ENCODE data around the gene PACRG. TPM values are rescaled to one million over a fixed set of nuclear protein-coding genes. Genes with fewer than 3 reads are reported as not detected.

PACRG gene
- total and polyA plus RNA-seq, 8 donors, result 1.5 to 6.8 (median 4.6) TPM

DNA sequence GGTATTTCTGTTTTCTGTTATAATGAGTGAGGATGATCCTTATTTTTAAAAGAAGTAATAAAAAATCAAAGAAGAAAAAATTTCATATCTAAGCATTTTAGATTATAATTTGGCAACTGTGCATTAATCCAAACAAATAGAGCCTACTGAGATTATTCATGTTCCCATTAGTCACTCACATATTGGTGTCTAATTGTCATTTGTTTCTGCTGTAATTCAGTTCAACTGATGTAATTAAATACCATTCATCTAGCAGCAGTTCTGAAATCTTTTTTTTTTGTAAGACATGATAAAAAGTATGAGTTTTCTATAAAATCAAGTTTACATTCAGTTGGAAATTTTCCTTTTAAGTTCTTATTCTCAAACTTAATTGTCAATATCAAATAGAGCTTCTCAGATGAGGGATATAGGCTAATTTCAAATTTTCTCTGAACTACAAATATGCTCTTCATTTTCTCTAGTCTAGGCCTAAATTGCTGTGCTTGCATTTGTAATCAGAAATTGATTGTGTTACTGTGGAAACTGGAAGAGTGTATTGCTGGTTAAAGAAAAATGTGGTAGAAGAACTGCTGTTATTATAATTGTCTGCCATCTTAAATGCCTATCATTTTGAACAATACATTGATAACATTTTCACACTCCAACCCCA lies 23.6 kb downstream of the PACRG start:
- Histone ChIP-seq H3K27me3 (no peaks in the 10 kb centered on the region), H3K36me3 (no peaks in the 10 kb centered on the region), H3K27ac (no peak overlapping the region), H3K9me3 (no peaks in the 10 kb centered on the region), H3K4me3 (no peak overlapping the region), H3K4me1 (no peaks in the 10 kb centered on the region)
- no peak for ATAC-seq
- TF ChIP-seq, protein P1, sequence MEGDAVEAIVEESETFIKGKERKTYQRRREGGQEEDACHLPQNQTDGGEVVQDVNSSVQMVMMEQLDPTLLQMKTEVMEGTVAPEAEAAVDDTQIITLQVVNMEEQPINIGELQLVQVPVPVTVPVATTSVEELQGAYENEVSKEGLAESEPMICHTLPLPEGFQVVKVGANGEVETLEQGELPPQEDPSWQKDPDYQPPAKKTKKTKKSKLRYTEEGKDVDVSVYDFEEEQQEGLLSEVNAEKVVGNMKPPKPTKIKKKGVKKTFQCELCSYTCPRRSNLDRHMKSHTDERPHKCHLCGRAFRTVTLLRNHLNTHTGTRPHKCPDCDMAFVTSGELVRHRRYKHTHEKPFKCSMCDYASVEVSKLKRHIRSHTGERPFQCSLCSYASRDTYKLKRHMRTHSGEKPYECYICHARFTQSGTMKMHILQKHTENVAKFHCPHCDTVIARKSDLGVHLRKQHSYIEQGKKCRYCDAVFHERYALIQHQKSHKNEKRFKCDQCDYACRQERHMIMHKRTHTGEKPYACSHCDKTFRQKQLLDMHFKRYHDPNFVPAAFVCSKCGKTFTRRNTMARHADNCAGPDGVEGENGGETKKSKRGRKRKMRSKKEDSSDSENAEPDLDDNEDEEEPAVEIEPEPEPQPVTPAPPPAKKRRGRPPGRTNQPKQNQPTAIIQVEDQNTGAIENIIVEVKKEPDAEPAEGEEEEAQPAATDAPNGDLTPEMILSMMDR (IDR thresholded peaks at IDR 0.05), result no peak
- intact Hi-C loops (cut with DNase I), result no loop called here
- DNase-seq, result no peak

DNA sequence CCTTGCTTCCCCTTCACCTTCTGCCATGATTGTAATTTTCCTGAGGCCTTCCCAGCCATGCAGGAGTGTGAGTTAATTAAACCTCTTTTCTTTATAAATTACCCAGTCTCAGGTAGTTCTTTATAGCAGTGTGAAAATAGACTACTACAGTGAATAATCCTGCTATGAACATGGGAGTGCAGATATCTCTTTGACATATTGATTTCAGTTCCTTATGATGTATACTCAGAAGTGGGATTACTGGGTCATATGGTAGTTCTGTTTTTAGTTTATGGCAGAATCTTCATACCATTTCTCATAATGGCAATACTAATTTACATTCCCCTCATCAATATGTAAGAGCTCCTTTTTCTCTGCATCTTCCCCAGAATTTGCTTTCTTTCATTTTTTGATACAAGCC lies 26.0 kb downstream of the PACRG start:
- H3K9me3 ChIP-seq, result no peaks in the 10 kb centered on the region
- intact Hi-C loops (cut with DNase I), result no loop called here
- no peaks in the 10 kb centered on the region for H3K36me3 ChIP-seq
- H3K27me3 ChIP-seq, result no peaks in the 10 kb centered on the region
- TF ChIP-seq, protein P1 (IDR thresholded peaks at IDR 0.05), result no peak
- H3K27ac ChIP-seq, result no peak overlapping the region
- no peak for ATAC-seq
- no peak for DNase-seq
- H3K4me3 ChIP-seq, result no peak overlapping the region
- no peaks in the 10 kb centered on the region for H3K4me1 ChIP-seq

DNA sequence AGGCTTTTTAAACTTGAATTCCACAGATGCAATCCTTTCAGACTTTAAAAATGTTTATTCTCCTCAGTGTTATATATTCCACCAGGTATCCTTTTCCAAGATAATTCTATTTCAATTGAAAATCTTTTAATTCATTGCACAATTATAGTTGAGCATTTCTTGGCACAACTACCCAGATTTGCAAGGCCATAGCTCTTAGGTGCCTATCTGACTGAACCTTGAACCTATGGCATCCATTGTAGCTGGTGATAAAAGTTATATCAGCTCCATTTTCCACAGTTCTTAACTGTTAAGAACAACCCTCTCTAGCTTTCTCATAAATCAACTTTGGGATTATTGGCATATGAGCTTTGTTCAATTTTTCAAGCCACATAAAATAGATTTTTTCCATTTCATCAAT lies 42.4 kb downstream of the PACRG start:
- no peaks in the 10 kb centered on the region for H3K4me1 ChIP-seq
- H3K4me3 ChIP-seq, result no peak overlapping the region
- H3K36me3 ChIP-seq, result no peaks in the 10 kb centered on the region
- TF ChIP-seq, protein P1 (IDR thresholded peaks at IDR 0.05), result no peak
- peaks cover 0 to 3% of the 10 kb centered on the region in 2 donors for H3K9me3 ChIP-seq
- H3K27me3 ChIP-seq, result no peaks in the 10 kb centered on the region
- no peak overlapping the region for H3K27ac ChIP-seq
- no peak for DNase-seq
- intact Hi-C loops (cut with DNase I), result no loop called here
- no peak for ATAC-seq

DNA sequence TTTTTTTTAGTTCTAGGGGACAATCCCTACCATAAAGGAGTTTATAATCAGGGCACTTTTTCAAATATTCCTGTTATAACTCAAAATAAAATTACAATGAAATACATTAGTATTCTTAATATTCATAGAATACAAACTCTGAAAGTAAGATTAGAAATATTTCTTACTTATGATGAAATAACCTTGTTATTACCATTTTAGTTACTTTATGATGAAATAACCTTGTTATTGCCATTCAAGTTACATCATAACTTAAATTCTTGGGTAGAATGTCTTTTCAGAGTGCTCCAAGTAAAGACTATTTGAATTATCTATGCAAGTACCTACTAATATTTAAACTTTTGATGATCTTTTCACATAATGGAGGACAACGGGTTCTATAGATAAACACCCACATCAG lies 43.2 kb downstream of the PACRG start:
- no peak for DNase-seq
- H3K4me1 ChIP-seq, result no peaks in the 10 kb centered on the region
- ATAC-seq, result no peak
- intact Hi-C loops (cut with DNase I), result no loop called here
- H3K9me3 ChIP-seq, result peaks cover 0 to 3% of the 10 kb centered on the region in 2 donors
- no peak overlapping the region for H3K4me3 ChIP-seq
- no peaks in the 10 kb centered on the region for H3K27me3 ChIP-seq
- no peaks in the 10 kb centered on the region for H3K36me3 ChIP-seq
- TF ChIP-seq, protein P1 (IDR thresholded peaks at IDR 0.05), result no peak
- no peak overlapping the region for H3K27ac ChIP-seq

DNA sequence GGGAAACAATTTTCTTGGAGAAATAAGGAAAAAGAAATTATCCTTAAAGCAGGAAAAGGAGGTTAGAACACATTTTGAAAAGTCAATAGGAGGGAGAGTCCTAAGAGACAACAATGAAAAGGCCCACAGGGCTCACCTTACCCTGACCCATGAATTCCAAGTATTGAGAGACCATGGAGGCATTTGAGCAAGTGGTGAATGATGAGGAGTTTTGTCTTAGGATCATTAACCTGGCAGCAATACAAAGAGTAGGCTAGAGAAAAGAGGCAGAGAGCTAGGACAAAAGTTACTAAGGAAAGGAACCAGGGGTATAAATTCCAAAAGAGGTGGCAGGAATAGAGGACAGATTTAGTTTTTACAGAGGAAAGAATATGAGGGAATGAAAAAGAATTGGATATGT lies 44.7 kb downstream of the PACRG start:
- peaks cover 0 to 3% of the 10 kb centered on the region in 2 donors for H3K9me3 ChIP-seq
- H3K27ac ChIP-seq, result no peak overlapping the region
- H3K36me3 ChIP-seq, result no peaks in the 10 kb centered on the region
- H3K27me3 ChIP-seq, result no peaks in the 10 kb centered on the region
- intact Hi-C loops (cut with DNase I), result no loop called here
- ATAC-seq, result no peak
- no peaks in the 10 kb centered on the region for H3K4me1 ChIP-seq
- TF ChIP-seq, protein P1 (IDR thresholded peaks at IDR 0.05), result no peak
- no peak for DNase-seq
- H3K4me3 ChIP-seq, result no peak overlapping the region

All from left lung (tissue), 10 donors.